ENCODE measurements around the gene MPRIP.

The MPRIP gene

GRCh38 chr17:17089796-17090641 lies 47.8 kb downstream of the MPRIP start:
- no peak for FAIRE-seq

- no peak for FAIRE-seq
These were observed 48.4 kb downstream of the MPRIP start for GRCh38 chr17:17090642-17091103.

DNA sequence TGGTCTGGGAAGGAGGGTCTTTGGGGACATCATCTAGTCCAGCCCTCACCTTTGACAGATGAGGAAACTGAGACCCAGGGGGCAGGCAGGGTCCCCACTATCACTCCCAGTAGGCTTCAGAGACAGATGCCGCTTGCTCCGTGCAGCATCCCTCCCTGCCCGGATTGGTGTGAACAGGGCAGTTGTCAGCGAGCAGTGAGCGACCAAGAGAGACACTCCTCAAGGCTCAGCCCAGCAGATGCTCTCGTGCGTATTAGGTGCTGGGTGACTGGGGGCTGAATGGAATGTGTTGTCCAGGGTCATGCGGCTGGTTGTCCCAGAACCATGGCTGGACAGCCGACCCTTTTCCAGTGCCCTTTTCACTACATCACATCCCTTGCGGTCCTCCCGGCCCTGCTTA lies 49.0 kb downstream of the MPRIP start:
- no peak for FAIRE-seq

- no peak for FAIRE-seq
These were observed 49.8 kb downstream of the MPRIP start for GRCh38 chr17:17091856-17092756.

GRCh38 chr17:17093764-17094163 lies 51.5 kb downstream of the MPRIP start:
- FAIRE-seq = no peak

DNA sequence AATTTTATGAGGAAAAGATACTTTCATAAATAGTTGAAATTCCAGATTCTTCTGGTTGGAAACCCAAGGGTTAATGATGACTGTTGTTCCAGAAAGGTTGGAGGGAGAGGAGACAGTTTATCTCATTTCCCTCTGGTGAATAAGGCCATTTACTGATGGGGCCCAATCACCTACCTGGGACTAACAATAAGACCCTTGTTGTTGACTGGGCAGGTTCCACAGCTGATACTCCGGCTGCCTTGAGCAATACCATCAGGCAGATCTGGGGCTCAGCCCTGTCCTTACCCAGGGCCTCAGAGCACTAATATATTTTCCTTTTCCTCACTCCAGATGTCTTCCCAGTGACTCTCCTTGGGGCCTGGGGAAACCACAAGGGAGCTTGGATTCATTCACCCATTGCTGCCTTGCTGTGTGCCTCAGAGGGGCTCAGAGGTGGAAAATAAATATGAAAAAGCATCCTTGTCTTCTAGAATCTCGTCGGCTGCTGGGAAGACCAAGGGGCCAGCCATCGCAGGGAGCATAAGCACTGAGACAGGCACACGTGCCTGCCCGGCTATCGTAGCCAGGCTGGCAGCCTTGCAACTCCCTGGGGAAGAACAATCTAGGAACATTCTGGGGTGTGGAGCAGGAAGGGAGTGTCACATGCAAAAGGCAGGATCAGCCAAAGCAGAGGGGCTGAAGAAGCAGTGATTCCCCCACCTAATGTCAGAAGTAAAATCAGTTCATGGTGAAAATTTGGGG lies 54.4 kb downstream of the MPRIP start:
- no peak for FAIRE-seq

- no peak for FAIRE-seq
These were observed 55.6 kb downstream of the MPRIP start for GRCh38 chr17:17097763-17098345.

- no peak for FAIRE-seq
These were observed 56.4 kb downstream of the MPRIP start for GRCh38 chr17:17098551-17099179.

- FAIRE-seq = no peak
These were observed 59.9 kb downstream of the MPRIP start for GRCh38 chr17:17102176-17102575.

DNA sequence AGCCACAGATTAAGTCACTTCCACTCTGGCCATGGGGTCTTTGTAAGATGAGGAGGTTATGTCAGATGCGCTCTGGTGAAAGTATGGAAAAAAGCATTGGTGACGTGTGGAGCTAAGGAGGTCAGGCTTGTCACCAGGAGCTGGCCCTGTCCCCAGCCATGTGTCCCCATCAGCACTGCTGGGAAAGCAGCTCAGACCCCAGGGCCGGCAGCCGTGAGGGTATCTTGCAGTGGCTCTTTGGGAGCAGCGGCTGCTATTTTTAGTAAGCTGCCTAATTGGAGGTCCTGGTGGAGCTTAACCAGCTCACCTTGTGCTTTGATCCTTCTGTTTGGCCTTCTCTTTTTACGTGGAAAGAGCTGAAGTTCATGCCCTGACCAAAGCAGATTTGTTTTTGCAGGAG lies 60.9 kb downstream of the MPRIP start:
- FAIRE-seq = no peak

DNA sequence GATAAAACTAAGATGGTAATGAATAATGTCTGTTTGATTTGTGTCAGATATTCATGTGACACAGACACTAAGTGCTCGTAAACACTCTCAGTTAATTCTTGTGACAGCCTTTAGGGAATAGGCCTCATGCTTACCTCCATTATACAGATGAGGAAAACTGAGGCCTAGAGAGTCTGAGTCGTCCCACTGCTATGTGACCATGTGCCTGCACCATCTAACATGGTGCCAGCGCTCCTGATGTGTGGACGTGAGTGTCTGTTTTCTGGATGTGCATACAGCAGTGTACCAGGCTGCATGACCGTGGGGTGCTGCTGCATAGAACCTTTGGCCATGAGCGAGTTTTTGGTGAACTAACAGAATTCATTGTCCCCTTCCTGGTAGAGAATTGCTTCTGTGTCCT lies 61.8 kb downstream of the MPRIP start:
- FAIRE-seq = no peak

DNA sequence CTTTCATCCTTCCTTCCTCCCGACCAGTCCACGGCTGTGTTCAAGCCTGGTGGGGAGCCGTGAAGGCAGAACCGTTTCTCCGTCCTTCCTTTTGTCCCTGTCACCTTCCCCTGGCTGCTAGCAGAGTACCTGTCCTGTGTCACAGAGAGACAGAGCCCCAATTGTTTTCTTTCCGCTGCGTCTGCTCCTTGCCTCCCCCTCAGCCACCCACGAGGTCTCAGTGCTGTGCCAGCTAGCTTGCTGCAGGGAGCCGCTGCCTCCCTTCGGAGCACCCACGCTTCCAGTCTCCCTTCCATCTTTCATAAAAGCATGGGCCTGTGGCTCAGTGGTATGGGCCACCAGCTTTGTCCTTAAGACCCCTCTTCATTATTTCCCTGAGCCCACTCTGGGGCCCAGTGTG lies 62.2 kb downstream of the MPRIP start:
- FAIRE-seq = no peak

- FAIRE-seq = no peak
These were observed 63.7 kb downstream of the MPRIP start for GRCh38 chr17:17105976-17106375.

- no peak for FAIRE-seq
These were observed 64.5 kb downstream of the MPRIP start for GRCh38 chr17:17106756-17107155.

- FAIRE-seq = no peak
These were observed 65.0 kb downstream of the MPRIP start for GRCh38 chr17:17107281-17107680.

GRCh38 chr17:17107891-17108431 lies 65.7 kb downstream of the MPRIP start:
- no peak for FAIRE-seq

DNA sequence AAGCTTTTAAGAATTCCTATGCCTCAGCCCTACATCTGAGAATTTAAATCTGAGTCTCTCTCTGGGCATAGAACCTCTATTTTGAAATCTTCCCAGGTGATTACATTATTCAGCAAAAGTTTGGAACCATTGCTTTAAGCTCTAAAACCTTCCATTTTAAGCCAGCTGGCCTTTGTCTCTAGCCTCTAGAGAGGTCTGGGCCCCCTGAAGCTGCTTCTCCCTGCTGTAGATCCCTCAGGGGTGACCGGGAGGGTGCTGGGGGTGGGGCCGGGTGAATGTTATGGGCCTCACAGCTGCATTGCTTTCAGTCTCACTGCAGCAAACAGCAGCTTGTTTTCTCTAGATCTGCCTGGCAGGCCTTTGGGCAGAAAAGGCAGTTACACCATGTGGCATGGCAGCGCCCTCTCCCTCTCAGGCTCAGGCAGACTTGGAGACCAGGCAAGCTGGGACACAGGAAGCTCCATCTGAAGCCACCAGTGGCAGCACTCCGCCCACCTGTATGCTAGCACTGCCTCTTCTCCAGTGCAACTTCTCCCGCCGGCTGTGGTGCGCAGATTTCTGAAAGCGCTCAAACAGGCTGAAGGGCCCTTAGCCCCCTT lies 66.3 kb downstream of the MPRIP start:
- no peak for FAIRE-seq

GRCh38 chr17:17109256-17109655 lies 67.0 kb downstream of the MPRIP start:
- FAIRE-seq = no peak

- no peak for FAIRE-seq
These were observed 67.7 kb downstream of the MPRIP start for GRCh38 chr17:17109907-17110306.

- FAIRE-seq = no peak
These were observed 68.3 kb downstream of the MPRIP start for GRCh38 chr17:17110520-17110919.
